GM19351 (cell line): Measurements from ENCODE around the gene GADD45A.

Source experiments
- ATAC-seq: cut with Tn5 transposase; IDR thresholded peaks from one replicate; pipeline ENCODE4 v1.9.1; 2021; ENCODE audit warnings: mild to moderate bottlenecking, moderate library complexity; ENCODE audit not compliant: unreplicated experiment

Gene GADD45A

DNA sequence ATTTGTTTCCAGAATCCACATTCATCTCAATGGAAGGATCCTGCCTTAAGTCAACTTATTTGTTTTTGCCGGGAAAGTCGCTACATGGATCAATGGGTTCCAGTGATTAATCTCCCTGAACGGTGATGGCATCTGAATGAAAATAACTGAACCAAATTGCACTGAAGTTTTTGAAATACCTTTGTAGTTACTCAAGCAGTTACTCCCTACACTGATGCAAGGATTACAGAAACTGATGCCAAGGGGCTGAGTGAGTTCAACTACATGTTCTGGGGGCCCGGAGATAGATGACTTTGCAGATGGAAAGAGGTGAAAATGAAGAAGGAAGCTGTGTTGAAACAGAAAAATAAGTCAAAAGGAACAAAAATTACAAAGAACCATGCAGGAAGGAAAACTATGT is 2.6 kb downstream of the GADD45A start:
- ATAC-seq: no peak

- ATAC-seq: no peak
These were observed 3.7 kb downstream of the GADD45A start for GRCh38 chr1:67688526-67689219.

- no peak for ATAC-seq
These were observed 4.4 kb downstream of the GADD45A start for GRCh38 chr1:67689267-67690017.

GRCh38 chr1:67690018-67690363 is 5.0 kb downstream of the GADD45A start:
- no peak for ATAC-seq

GRCh38 chr1:67690411-67690810 is 5.4 kb downstream of the GADD45A start:
- no peak for ATAC-seq

DNA sequence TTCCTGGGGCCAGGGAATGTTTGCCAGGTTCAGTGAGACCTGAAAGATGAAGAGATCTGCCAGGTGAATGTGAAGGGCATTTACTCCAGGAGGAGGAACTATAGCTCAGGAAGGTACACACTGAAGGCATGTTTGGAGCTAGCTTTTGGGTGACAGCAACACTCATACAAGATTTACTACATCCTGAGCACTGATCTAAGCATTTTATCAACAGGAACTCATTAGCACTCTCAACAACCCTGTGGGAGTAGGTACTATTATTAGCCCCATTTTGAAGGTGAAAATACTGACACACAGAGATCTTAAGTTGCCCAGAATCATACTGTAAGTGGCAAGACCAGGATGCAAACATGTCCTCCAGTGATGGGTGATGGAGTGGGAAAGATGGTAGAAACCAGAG is 6.7 kb downstream of the GADD45A start:
- ATAC-seq: no peak

DNA sequence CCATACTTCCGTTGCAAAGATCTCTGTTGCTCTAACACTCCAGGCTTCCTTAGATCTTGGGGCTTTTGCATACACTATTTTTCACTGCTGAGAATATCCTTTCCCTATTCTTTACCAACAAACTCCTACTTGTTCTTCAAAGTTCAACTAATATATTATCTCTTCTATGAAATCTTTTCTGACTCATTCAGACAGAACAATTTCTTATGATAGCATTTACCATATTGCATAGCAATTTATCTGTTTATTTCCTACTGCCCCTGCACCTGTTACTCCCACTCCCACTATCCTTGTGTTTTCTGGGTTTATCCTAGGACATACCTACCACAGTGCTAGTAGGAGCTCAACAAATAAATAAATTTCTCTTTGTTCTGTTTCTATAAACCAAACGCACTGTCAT is 11.0 kb downstream of the GADD45A start:
- no peak for ATAC-seq

GRCh38 chr1:67696708-67697107 is 11.7 kb downstream of the GADD45A start:
- ATAC-seq: no peak

DNA sequence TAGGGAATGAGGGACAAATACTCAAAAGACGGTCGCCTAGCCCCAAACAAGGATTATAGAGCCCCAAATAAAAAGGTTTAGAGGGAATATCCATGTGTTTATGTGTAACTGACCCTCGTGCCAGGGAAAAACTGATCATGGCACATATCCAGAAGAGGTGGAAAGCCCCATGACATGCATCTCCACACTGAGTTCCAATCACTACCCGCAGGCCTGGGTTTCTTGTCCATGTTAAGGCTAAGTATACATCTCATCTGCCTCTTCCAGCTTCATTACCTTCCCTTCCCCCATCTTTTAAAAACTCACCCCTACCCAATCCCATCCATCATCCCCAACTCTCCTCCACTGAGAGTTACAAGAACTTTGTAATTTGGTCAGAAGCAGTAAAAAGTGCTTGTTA is 15.2 kb downstream of the GADD45A start:
- no peak for ATAC-seq

- ATAC-seq: peak; percentile 90
These were observed 15.8 kb downstream of the GADD45A start for GRCh38 chr1:67700692-67701410.

DNA sequence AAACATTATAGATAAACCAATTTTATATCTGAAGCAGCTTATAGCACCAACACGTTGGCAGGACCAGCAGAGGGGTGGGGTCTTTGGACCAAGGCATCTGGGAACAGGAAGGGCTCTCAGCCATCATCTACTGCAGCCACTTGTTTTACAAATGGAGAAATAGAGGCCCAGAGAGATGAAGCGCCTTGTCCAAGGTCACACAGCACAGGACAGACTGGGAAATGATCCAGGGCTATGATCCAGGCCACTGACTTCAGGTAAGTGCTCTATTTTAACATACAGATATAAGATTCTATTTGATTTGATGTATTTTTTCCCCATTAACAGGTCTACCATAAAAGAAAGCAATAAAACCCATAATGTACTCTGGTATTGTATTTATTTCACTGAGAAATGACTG is 16.9 kb downstream of the GADD45A start:
- no peak for ATAC-seq

GRCh38 chr1:67704351-67704750 is 19.4 kb downstream of the GADD45A start:
- ATAC-seq: no peak

DNA sequence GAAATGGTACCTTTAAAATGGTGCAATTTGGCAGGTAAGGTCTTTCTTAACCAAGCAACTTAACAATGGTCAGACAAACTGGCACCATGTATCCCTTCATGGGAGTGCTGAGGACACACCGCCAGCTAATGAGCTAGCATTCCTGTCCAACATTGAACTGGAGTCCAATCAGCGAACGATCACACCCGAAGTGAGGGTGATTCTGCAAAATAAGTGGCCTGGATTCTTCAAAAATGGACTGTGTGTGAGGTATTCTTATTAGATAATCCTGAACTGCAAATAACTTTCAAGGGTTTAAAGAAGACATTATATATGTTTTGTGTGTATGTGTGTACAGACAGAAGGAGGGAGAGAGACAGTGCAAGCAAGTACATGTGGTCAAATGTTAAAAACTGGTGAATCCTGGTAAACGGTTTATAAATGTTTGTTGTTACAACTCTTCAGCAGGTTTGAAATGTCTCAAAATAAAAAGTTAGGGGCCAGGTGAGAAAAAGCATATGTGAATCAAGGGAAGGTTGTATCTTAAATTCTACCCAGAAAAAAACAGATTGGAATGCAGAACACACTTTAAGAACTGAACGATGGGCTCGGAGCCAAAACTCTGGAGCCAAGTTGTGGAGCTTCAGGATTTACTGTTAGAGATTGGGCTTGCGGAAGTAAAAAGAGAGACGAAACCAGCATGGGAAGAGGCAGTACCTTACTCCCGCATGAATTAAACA is 20.9 kb downstream of the GADD45A start:
- no peak for ATAC-seq

DNA sequence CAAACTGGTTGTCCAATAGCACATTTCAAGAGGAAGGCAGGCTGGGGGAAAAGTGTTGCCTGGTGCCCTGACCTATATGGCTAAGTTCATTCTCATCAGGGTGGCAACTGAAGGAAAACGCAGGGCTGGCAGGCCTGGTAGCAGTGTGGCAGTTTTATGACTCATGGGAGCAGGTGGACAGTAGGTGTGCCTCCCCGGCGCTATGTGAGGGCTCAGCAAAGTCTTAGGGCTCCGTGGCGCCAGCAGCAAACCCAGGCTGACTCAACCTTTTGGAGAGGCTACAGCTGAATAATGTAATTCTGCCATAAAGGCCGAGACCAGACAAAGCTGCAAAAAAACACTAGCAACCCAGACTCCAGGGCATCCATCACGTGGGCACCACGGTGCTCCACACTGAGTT is 23.6 kb downstream of the GADD45A start:
- no peak for ATAC-seq

- no peak for ATAC-seq
These were observed 25.4 kb downstream of the GADD45A start for GRCh38 chr1:67710417-67710816.

DNA sequence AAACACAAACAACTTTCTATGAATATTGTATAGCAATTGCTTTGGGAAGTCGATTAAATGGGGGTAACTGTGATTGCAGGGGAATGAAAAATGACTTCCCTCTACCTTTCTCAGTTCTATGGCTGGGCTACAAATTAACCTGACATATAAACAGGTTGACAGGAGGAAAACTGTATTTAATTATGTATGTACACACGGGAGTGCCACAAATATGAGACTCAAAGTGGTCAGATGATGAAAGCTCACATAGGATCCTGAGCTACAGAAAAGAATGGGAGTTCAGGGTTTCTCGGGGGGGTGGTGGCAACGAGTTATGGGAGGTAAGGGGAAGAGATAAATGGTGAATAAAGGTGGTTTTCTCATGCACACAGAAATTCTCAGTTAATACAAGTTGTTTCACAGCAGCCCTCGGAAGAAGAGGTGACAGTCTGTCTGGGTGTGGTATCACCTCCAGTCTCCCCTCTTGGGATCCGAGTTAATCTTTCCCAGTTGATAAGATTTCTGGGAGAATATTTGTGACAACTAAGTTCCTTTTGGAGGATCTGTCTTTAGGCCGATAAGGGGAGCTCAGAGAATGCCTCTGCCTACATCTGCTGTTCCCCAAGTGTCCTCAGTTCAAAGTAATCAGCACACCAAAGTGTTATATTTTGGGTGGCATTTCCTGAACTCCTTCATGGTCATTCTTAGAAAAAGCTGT is 26.3 kb downstream of the GADD45A start:
- no peak for ATAC-seq

DNA sequence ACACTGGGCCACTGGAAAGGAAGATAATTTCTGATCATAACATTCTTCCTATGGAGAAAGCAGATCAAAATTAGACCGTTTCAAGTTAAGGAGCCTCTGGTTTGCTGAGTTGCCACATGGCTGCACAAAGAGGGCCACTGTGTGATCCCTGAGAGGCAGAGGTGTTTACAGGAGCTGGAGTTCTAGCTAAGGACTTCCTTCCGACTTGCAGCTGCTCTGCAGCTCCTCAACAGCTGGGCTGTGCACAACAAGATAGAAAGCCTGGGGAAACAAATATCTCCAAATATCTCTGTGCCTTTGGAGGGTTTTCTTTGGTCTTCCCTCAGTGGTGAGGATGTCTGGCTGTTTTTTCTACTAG is 26.8 kb downstream of the GADD45A start:
- ATAC-seq: no peak

- no peak for ATAC-seq
These were observed 28.3 kb downstream of the GADD45A start for GRCh38 chr1:67713057-67713846.

DNA sequence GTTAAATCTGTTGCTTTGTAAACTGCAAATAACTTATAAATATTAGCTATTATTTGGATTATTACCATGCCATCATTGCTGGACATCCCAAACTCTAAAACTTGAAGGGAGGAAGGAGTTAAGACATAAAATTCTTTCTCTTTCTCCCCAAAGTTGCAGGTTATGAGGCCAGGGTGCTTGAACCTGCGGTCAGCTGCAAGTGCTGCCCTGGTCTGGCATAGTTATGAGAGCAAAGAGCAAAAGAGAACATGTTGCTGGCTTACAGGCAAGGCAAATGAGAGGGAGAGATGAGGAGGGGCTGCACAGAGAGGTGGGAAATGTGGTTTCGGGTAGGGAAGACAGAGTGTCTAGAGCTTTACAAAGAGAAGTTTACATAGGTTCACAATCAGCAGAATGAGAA is 30.8 kb downstream of the GADD45A start:
- no peak for ATAC-seq

- ATAC-seq: no peak
These were observed 31.8 kb downstream of the GADD45A start for GRCh38 chr1:67716800-67717199.
